Measurements from ENCODE around the gene SNCG. TPM values are rescaled to one million over a fixed set of nuclear protein-coding genes. Genes with fewer than 3 reads are reported as not detected.
"Not testable (repeated sequence)": the region's sequence is repeated elsewhere in the genome, so short reads cannot be mapped to it uniquely, and the experiment has no call there.

The SNCG gene
- total RNA-seq, 2 experiments from 2014 or later = not detected

DNA sequence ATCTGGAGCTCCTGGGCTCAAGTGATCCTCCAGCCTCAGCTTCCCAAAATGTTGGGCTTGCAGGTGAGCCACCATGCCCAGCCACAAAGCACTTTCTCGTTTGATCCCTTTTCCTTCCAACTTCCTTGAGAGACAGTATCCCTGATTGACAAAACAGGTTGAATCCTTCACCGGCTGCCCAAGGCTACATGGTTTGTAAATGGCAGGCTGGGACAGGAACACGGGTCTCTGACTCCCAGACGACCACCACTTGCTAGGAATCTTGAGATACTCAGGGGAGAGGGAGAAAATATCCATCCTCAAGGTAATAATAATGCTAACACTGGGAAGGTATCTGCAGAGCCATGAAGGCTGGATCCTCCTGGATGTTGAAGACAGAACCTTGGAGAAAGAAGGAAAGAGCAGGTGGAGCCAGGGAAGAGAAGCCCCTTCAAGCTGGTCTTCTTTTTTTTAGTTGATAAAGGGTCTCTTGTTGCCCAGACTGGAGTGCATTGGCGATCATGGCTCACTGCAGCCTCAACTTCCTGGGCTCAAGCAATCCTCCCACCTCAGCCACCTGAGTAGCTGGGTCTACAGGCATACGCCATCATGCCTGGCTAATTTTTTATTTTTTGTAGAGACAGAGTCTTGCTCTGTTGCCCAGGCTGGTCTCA is 20.8 kb upstream of the SNCG start:
- DNase-seq (ENCODE audit: low spot score) = no peak
- CTCF ChIA-PET (ENCODE audit: unreplicated experiment) = no interaction called here

DNA sequence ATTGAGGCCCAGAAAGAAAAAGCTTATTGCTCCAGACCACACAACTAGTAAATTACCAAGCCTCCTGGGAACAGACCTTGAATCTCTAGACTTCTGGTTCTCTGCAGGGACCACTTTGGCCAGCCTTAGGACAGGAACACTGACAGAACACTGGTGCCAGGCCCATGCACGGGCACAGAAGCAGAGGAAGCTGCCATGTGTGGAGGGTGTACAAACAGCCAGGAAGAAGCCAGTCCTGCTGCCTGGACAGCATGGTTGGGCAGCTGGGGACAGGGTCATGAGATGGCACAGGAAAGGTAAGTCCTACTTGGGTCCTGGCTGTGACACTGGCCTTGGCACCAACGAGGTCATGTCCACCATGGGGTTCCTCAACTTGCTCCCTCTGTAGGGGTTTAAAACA is 20.1 kb upstream of the SNCG start:
- intact Hi-C loops (cut with micrococcal nuclease; ENCODE audit: unreplicated experiment) = no loop called here
- ChIA-PET CTCF (ENCODE audit: unreplicated experiment) (no interaction called here), POLR2A (no interaction called here)
- BruUV-seq (replicated peaks) = no TSS peak
- H3K9me2 ChIP-seq (ENCODE audit: insufficient read depth, low read length) = no peaks in the 10 kb centered on the region
- no peaks in the 10 kb centered on the region for H3K79me2 ChIP-seq (ENCODE audit: insufficient read depth, low read depth, low read length)
- no peak overlapping the region for H3K27ac ChIP-seq (ENCODE audit: low read depth, low read length, poor library complexity, severe bottlenecking)
- no peak overlapping the region for H3K4me3 ChIP-seq (ENCODE audit: low read depth, low read length, poor library complexity, severe bottlenecking)
- H3K36me3 ChIP-seq (ENCODE audit: insufficient read depth, low read length) = no peaks in the 10 kb centered on the region
- H4K20me1 ChIP-seq (ENCODE audit: insufficient read depth, low read length) = no peaks in the 10 kb centered on the region
- no peak overlapping the region for H3K4me2 ChIP-seq (ENCODE audit: low read length)
- H2AFZ ChIP-seq (ENCODE audit: low read length) = no peak overlapping the region
- no peak for TF ChIP-seq EZH2phosphoT487 (IDR thresholded peaks at IDR 0.05; ENCODE audit: borderline replicate concordance, low read depth, low read length)
- TF ChIP-seq, protein P1, sequence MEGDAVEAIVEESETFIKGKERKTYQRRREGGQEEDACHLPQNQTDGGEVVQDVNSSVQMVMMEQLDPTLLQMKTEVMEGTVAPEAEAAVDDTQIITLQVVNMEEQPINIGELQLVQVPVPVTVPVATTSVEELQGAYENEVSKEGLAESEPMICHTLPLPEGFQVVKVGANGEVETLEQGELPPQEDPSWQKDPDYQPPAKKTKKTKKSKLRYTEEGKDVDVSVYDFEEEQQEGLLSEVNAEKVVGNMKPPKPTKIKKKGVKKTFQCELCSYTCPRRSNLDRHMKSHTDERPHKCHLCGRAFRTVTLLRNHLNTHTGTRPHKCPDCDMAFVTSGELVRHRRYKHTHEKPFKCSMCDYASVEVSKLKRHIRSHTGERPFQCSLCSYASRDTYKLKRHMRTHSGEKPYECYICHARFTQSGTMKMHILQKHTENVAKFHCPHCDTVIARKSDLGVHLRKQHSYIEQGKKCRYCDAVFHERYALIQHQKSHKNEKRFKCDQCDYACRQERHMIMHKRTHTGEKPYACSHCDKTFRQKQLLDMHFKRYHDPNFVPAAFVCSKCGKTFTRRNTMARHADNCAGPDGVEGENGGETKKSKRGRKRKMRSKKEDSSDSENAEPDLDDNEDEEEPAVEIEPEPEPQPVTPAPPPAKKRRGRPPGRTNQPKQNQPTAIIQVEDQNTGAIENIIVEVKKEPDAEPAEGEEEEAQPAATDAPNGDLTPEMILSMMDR (conservative IDR thresholded peaks at IDR 0.05; ENCODE audit: low read length) = no peak
- no peaks in the 10 kb centered on the region for H3K4me1 ChIP-seq (ENCODE audit: insufficient read depth, low read length, poor library complexity, severe bottlenecking)
- DNase-seq (ENCODE audit: low spot score) = no peak
- H3K9me3 ChIP-seq (ENCODE audit: low read length) = no peaks in the 10 kb centered on the region

More for the DNA sequence above, 20.8 kb upstream of the SNCG start:
- intact Hi-C loops (cut with micrococcal nuclease; ENCODE audit: unreplicated experiment) = no loop called here
- Histone ChIP-seq H3K36me3 (ENCODE audit: insufficient read depth, low read length) (no peaks in the 10 kb centered on the region), H3K27ac (ENCODE audit: low read depth, low read length, poor library complexity, severe bottlenecking) (no peak overlapping the region), H3K4me3 (ENCODE audit: low read depth, low read length, poor library complexity, severe bottlenecking) (no peak overlapping the region), H3K9me3 (ENCODE audit: low read length) (no peaks in the 10 kb centered on the region), H3K9me2 (ENCODE audit: insufficient read depth, low read length) (no peaks in the 10 kb centered on the region), H3K4me1 (ENCODE audit: insufficient read depth, low read length, poor library complexity, severe bottlenecking) (no peaks in the 10 kb centered on the region), H3K4me2 (ENCODE audit: low read length) (no peak overlapping the region), H2AFZ (ENCODE audit: low read length) (no peak overlapping the region), H3K79me2 (ENCODE audit: insufficient read depth, low read depth, low read length) (no peaks in the 10 kb centered on the region), H4K20me1 (ENCODE audit: insufficient read depth, low read length) (no peaks in the 10 kb centered on the region)
- TF ChIP-seq, protein P1 (conservative IDR thresholded peaks at IDR 0.05; ENCODE audit: low read length) = no peak
- no peak for TF ChIP-seq EZH2phosphoT487 (IDR thresholded peaks at IDR 0.05; ENCODE audit: borderline replicate concordance, low read depth, low read length)
- BruUV-seq (replicated peaks) = no TSS peak
- POLR2A ChIA-PET = interaction anchor here (0.7 kb wide), 1 partner anchor 51 kb away, joined by 3 read pairs; no protein-coding TSS in a partner anchor

DNA sequence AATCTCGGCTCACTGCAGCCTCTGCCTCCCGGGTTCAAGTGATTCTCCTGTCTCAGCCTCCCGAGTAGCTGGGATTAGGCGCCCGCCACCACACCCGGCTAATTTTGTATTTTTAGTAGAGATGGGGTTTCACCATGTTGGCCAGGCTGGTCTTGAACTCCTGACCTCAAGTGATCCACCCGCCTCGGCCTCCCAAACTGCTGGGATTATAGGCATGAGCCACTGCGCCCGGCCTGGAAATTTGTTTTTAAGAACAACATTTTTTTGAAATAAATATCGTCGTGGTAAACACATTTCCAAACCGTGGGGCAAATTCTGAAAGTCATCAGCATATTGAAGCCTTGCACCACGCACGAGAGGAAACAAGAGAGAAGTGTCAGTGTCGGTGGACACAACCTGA is 18.3 kb upstream of the SNCG start:
- DNase-seq (ENCODE audit: low spot score); H3K79me2 ChIP-seq (ENCODE audit: insufficient read depth, low read depth, low read length); H4K20me1 ChIP-seq (ENCODE audit: insufficient read depth, low read length); H3K9me2 ChIP-seq (ENCODE audit: insufficient read depth, low read length); H3K36me3 ChIP-seq (ENCODE audit: insufficient read depth, low read length); H3K4me3 ChIP-seq (ENCODE audit: low read depth, low read length, poor library complexity, severe bottlenecking); POLR2A ChIA-PET; H3K27ac ChIP-seq (ENCODE audit: low read depth, low read length, poor library complexity, severe bottlenecking); H3K4me1 ChIP-seq (ENCODE audit: insufficient read depth, low read length, poor library complexity, severe bottlenecking); H3K9me3 ChIP-seq (ENCODE audit: low read length); intact Hi-C loops (cut with micrococcal nuclease; ENCODE audit: unreplicated experiment); BruUV-seq (replicated peaks); H3K4me2 ChIP-seq (ENCODE audit: low read length); H2AFZ ChIP-seq (ENCODE audit: low read length): not testable (repeated sequence)
- CTCF ChIA-PET (ENCODE audit: unreplicated experiment) = interaction anchor here (0.6 kb wide), 1 partner anchor 120 kb away, joined by 4 read pairs; no protein-coding TSS in a partner anchor
